Measurements from ENCODE around the gene ADTRP. TPM values are rescaled to one million over a fixed set of nuclear protein-coding genes. Genes with fewer than 3 reads are reported as not detected.

The ADTRP gene
- total and polyA plus RNA-seq, 2 donors (not counting 1 experiment from before 2014, with no cell fraction given) = 0.23 to 1.7 TPM

DNA sequence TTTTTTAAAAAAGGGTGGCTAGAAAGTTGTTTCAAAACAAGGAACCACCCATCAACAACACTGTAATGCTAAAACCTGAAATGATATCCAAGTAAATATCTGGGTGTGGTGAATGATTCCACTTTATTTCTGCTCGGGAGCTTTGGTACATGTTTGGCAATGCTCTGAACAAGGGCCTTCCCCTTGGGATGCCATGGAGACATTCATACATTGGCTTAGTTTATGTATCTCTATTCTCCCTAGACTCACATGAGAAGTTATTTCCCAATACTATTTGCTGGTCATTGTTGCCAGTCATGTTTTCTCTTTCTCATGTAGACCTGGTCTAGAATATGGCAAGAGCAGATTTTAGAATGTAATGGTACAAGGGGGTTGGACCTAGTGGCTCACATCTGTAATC, 22.9 kb downstream of the ADTRP start:
- DNase-seq (ENCODE audit: low read depth in 2 of 2) = no peak
- no peaks in the 10 kb centered on the region for H3K27me3 ChIP-seq (ENCODE audit: control insufficient read depth, insufficient read depth, low read length)
- H4K20me1 ChIP-seq (ENCODE audit: control insufficient read depth, extremely low read depth, insufficient read depth, low read length) = no peaks in the 10 kb centered on the region
- no peaks in the 10 kb centered on the region for H3K36me3 ChIP-seq (ENCODE audit: control insufficient read depth, insufficient read depth, low read length)
- no peaks in the 10 kb centered on the region for H3K79me2 ChIP-seq (ENCODE audit: control insufficient read depth, insufficient read depth, low read length)
- no peak overlapping the region for H2AFZ ChIP-seq (ENCODE audit: low read length)
- no peaks in the 10 kb centered on the region for H3K9me3 ChIP-seq (ENCODE audit: control insufficient read depth, insufficient read depth, low read depth, low read length)
- TF ChIP-seq EZH2 (IDR thresholded peaks at IDR 0.05; ENCODE audit: low read length, missing control alignments) = no peak
- TF ChIP-seq, protein P1, sequence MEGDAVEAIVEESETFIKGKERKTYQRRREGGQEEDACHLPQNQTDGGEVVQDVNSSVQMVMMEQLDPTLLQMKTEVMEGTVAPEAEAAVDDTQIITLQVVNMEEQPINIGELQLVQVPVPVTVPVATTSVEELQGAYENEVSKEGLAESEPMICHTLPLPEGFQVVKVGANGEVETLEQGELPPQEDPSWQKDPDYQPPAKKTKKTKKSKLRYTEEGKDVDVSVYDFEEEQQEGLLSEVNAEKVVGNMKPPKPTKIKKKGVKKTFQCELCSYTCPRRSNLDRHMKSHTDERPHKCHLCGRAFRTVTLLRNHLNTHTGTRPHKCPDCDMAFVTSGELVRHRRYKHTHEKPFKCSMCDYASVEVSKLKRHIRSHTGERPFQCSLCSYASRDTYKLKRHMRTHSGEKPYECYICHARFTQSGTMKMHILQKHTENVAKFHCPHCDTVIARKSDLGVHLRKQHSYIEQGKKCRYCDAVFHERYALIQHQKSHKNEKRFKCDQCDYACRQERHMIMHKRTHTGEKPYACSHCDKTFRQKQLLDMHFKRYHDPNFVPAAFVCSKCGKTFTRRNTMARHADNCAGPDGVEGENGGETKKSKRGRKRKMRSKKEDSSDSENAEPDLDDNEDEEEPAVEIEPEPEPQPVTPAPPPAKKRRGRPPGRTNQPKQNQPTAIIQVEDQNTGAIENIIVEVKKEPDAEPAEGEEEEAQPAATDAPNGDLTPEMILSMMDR (conservative IDR thresholded peaks at IDR 0.05 in 1 of 2, IDR thresholded peaks at IDR 0.05 in 1 of 2; ENCODE audit: low read depth in 1 of 2, low read length in 2 of 2) = no peak
- no peak overlapping the region for H3K27ac ChIP-seq (ENCODE audit: insufficient read depth, low read length)
- H3K9ac ChIP-seq (ENCODE audit: insufficient read depth, low read length) = no peak overlapping the region
- H3K4me3 ChIP-seq (replicated peaks in 1 of 4; ENCODE audit: control extremely low read depth in 1 of 4, insufficient read depth in 1 of 4, low read depth in 3 of 4, low read length in 4 of 4) = no peak overlapping the region
- H3K4me2 ChIP-seq (ENCODE audit: extremely low read depth, insufficient read depth, low read length) = no peak overlapping the region
- H3K4me1 ChIP-seq (ENCODE audit: control insufficient read depth, extremely low read depth, insufficient read depth, low read length) = no peaks in the 10 kb centered on the region

DNA sequence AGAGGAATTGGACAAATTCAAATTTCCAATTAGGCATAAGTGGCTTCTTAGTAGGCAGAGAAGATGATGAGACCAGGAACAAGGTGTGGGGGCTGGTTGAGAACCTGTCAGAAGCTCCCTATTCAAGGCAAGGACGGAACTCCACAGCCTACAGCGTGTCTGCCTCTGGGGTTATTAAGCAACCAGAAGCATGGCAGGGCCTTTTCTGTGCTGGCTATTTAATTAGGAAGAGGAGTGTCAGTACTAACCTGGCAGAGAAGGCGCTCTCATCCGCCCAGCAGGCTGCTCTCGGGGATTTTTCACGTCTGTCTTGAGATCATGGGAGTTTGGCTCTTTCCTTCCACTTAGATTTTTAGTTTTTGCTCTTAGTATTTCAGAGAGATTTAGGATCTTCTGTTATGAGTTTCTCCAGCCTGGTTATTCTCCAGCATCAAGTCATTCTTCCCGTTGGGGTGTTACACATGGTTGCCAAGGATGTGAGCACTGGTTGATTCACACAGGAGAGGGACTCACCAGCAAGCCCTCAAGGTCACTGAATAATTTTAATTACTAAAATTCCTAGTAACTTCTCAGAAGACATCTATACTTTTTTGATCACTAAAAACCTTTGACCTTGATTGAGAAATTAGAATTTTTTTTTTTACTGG, 23.9 kb downstream of the ADTRP start:
- Histone ChIP-seq H3K36me3 (ENCODE audit: control insufficient read depth, insufficient read depth, low read length) (no peaks in the 10 kb centered on the region), H3K4me1 (ENCODE audit: control insufficient read depth, extremely low read depth, insufficient read depth, low read length) (no peaks in the 10 kb centered on the region), H3K9me3 (ENCODE audit: control insufficient read depth, insufficient read depth, low read depth, low read length) (no peaks in the 10 kb centered on the region), H3K27ac (ENCODE audit: insufficient read depth, low read length) (peak overlapping the region; percentile 7), H3K79me2 (ENCODE audit: control insufficient read depth, insufficient read depth, low read length) (no peaks in the 10 kb centered on the region), H3K9ac (ENCODE audit: insufficient read depth, low read length) (no peak overlapping the region), H3K27me3 (ENCODE audit: control insufficient read depth, insufficient read depth, low read length) (no peaks in the 10 kb centered on the region), H2AFZ (ENCODE audit: low read length) (no peak overlapping the region), H4K20me1 (ENCODE audit: control insufficient read depth, extremely low read depth, insufficient read depth, low read length) (no peaks in the 10 kb centered on the region), H3K4me2 (ENCODE audit: extremely low read depth, insufficient read depth, low read length) (no peak overlapping the region), H3K4me3 (replicated peaks in 1 of 4; ENCODE audit: control extremely low read depth in 1 of 4, insufficient read depth in 1 of 4, low read depth in 3 of 4, low read length in 4 of 4) (no peak overlapping the region)
- peak in 1 of 2 donors; percentile 65 for DNase-seq (ENCODE audit: low read depth in 2 of 2)
- TF ChIP-seq, protein P1 (conservative IDR thresholded peaks at IDR 0.05 in 1 of 2, IDR thresholded peaks at IDR 0.05 in 1 of 2; ENCODE audit: low read depth in 1 of 2, low read length in 2 of 2) = no peak
- no peak for TF ChIP-seq EZH2 (IDR thresholded peaks at IDR 0.05; ENCODE audit: low read length, missing control alignments)

DNA sequence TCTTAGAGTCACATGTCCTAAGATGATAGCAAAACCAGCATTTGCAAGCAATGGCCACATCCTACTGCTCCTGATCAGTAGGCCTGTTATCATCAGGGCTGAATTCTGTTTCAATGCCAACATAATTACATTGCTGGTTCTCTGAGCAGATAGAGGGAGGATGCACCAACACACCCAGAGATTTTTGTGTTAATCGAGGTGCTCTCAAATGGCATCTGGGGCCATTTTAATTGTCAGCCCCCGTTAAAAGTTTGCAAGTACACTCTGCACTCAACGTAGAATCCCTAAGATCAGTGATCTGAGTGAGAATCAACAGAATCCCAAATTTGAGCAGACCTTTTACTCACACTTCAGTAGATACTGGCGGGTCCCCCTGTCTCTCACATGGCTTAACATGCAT, 24.8 kb downstream of the ADTRP start:
- no peaks in the 10 kb centered on the region for H4K20me1 ChIP-seq (ENCODE audit: control insufficient read depth, extremely low read depth, insufficient read depth, low read length)
- H3K36me3 ChIP-seq (ENCODE audit: control insufficient read depth, insufficient read depth, low read length) = no peaks in the 10 kb centered on the region
- no peak overlapping the region for H3K4me2 ChIP-seq (ENCODE audit: extremely low read depth, insufficient read depth, low read length)
- H3K9me3 ChIP-seq (ENCODE audit: control insufficient read depth, insufficient read depth, low read depth, low read length) = no peaks in the 10 kb centered on the region
- TF ChIP-seq EZH2 (IDR thresholded peaks at IDR 0.05; ENCODE audit: low read length, missing control alignments) = no peak
- TF ChIP-seq, protein P1 (conservative IDR thresholded peaks at IDR 0.05 in 1 of 2, IDR thresholded peaks at IDR 0.05 in 1 of 2; ENCODE audit: low read depth in 1 of 2, low read length in 2 of 2) = no peak
- no peak for DNase-seq (ENCODE audit: low read depth in 2 of 2)
- no peaks in the 10 kb centered on the region for H3K27me3 ChIP-seq (ENCODE audit: control insufficient read depth, insufficient read depth, low read length)
- no peak overlapping the region for H3K9ac ChIP-seq (ENCODE audit: insufficient read depth, low read length)
- no peak overlapping the region for H3K4me3 ChIP-seq (replicated peaks in 1 of 4; ENCODE audit: control extremely low read depth in 1 of 4, insufficient read depth in 1 of 4, low read depth in 3 of 4, low read length in 4 of 4)
- no peak overlapping the region for H3K27ac ChIP-seq (ENCODE audit: insufficient read depth, low read length)
- H3K4me1 ChIP-seq (ENCODE audit: control insufficient read depth, extremely low read depth, insufficient read depth, low read length) = no peaks in the 10 kb centered on the region
- no peak overlapping the region for H2AFZ ChIP-seq (ENCODE audit: low read length)
- H3K79me2 ChIP-seq (ENCODE audit: control insufficient read depth, insufficient read depth, low read length) = no peaks in the 10 kb centered on the region
